ENCODE data around the gene RBMS3. TPM values are rescaled to one million over a fixed set of nuclear protein-coding genes. Genes with fewer than 3 reads are reported as not detected.

Gene RBMS3
- total and polyA plus RNA-seq, 4 donors: 4.8 to 117 (median 29.4) TPM

GRCh38 chr3:29644261-29644660, 363.4 kb downstream of the RBMS3 start:
- ATAC-seq (ENCODE audit: insufficient read depth, low FRiP score) (no peak), DNase-seq (no peak)
- Histone ChIP-seq H3K9me3 (ENCODE audit: control insufficient read depth in 4 of 4, insufficient read depth in 3 of 4, low read length in 3 of 4) (no peaks in the 10 kb centered on the region), H3K4me1 (ENCODE audit: control insufficient read depth in 5 of 5, insufficient read depth in 5 of 5, low read length in 5 of 5) (peaks cover 0 to 26% (median 0%) of the 10 kb centered on the region in 5 donors), H3K27ac (ENCODE audit: low read depth in 1 of 2, low read length in 1 of 2) (no peak overlapping the region), H3K27me3 (ENCODE audit: control insufficient read depth in 3 of 3, insufficient read depth in 3 of 3, low read length in 2 of 3) (no peaks in the 10 kb centered on the region), H3K4me3 (no peak overlapping the region), H3K36me3 (ENCODE audit: control insufficient read depth in 4 of 4, insufficient read depth in 4 of 4, low read length in 4 of 4) (no peaks in the 10 kb centered on the region), H3K9ac (ENCODE audit: insufficient read depth in 1 of 2, low read length in 2 of 2) (no peak overlapping the region)
- 90 to 93% methylated on average over 6 of the region's 6 CpGs for WGBS, 2 donors
- no peak for TF ChIP-seq CTCF (IDR thresholded peaks at IDR 0.05; ENCODE audit: control extremely low read depth, extremely low read depth)

GRCh38 chr3:29644956-29645636, 364.2 kb downstream of the RBMS3 start:
- no peak for TF ChIP-seq CTCF (IDR thresholded peaks at IDR 0.05; ENCODE audit: control extremely low read depth, extremely low read depth)
- WGBS, 2 donors: 84 to 91% methylated on average over 3 of the region's 3 CpGs
- H3K27ac ChIP-seq (ENCODE audit: low read depth in 1 of 2, low read length in 1 of 2): no peak overlapping the region
- H3K4me3 ChIP-seq: no peak overlapping the region
- H3K9ac ChIP-seq (ENCODE audit: insufficient read depth in 1 of 2, low read length in 2 of 2): no peak overlapping the region
- H3K4me1 ChIP-seq (ENCODE audit: control insufficient read depth in 5 of 5, insufficient read depth in 5 of 5, low read length in 5 of 5): peaks cover 0 to 18% (median 0%) of the 10 kb centered on the region in 5 donors
- DNase-seq: no peak
- H3K9me3 ChIP-seq (ENCODE audit: control insufficient read depth in 4 of 4, insufficient read depth in 3 of 4, low read length in 3 of 4): no peaks in the 10 kb centered on the region
- H3K27me3 ChIP-seq (ENCODE audit: control insufficient read depth in 3 of 3, insufficient read depth in 3 of 3, low read length in 2 of 3): no peaks in the 10 kb centered on the region
- no peak for ATAC-seq (ENCODE audit: insufficient read depth, low FRiP score)
- no peaks in the 10 kb centered on the region for H3K36me3 ChIP-seq (ENCODE audit: control insufficient read depth in 4 of 4, insufficient read depth in 4 of 4, low read length in 4 of 4)

GRCh38 chr3:29646043-29646442, 365.2 kb downstream of the RBMS3 start:
- peaks cover 0 to 15% (median 0%) of the 10 kb centered on the region in 5 donors for H3K4me1 ChIP-seq (ENCODE audit: control insufficient read depth in 5 of 5, insufficient read depth in 5 of 5, low read length in 5 of 5)
- no peaks in the 10 kb centered on the region for H3K27me3 ChIP-seq (ENCODE audit: control insufficient read depth in 3 of 3, insufficient read depth in 3 of 3, low read length in 2 of 3)
- WGBS, 2 donors: 85 to 95% methylated on average over 1 of the region's 1 CpG
- H3K9me3 ChIP-seq (ENCODE audit: control insufficient read depth in 4 of 4, insufficient read depth in 3 of 4, low read length in 3 of 4): no peaks in the 10 kb centered on the region
- no peaks in the 10 kb centered on the region for H3K36me3 ChIP-seq (ENCODE audit: control insufficient read depth in 4 of 4, insufficient read depth in 4 of 4, low read length in 4 of 4)
- no peak overlapping the region for H3K9ac ChIP-seq (ENCODE audit: insufficient read depth in 1 of 2, low read length in 2 of 2)
- no peak overlapping the region for H3K4me3 ChIP-seq
- DNase-seq (no peak), ATAC-seq (ENCODE audit: insufficient read depth, low FRiP score) (no peak)
- H3K27ac ChIP-seq (ENCODE audit: low read depth in 1 of 2, low read length in 1 of 2): no peak overlapping the region
- no peak for TF ChIP-seq CTCF (IDR thresholded peaks at IDR 0.05; ENCODE audit: control extremely low read depth, extremely low read depth)

Data from lung (tissue), 12 donors.